Measurements from ENCODE around the gene GALNTL6.
"Not testable (repeated sequence)": the region's sequence is repeated elsewhere in the genome, so short reads cannot be mapped to it uniquely, and the experiment has no call there.

Gene GALNTL6

DNA sequence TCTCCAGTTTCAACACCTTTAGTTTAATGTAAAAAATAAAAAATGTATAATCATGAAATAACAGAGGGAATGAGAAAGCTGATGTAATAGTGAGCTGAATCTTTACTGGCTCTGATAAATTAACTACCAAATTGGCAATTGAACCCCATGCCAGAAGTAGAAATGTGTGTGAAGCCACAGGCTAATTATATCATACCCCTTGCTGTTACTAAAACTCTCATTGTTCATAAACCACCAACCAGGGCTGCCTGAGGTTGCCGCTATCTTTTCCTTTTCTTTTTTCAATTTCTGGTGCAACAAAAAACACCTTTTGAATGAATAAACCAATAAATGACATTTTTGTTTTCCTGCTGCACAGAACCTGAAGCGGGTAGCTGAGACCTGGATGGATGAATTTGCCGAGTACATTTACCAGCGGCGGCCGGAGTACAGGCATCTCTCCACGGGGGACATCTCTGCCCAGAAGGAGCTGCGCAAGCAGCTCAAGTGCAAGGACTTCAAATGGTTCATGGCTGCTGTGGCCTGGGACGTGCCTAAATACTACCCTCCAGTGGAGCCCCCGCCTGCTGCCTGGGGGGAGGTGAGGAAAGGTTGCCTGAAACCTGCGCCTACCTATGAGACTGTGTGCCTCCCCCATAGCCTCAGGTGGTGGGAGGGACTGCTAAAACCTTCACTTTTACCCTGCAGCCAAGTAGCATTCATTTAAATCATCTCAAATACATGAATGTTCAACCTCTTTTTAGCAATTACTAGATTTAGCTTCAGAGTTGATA is 1138.7 kb downstream of the GALNTL6 start:
- TF ChIP-seq, protein P1, sequence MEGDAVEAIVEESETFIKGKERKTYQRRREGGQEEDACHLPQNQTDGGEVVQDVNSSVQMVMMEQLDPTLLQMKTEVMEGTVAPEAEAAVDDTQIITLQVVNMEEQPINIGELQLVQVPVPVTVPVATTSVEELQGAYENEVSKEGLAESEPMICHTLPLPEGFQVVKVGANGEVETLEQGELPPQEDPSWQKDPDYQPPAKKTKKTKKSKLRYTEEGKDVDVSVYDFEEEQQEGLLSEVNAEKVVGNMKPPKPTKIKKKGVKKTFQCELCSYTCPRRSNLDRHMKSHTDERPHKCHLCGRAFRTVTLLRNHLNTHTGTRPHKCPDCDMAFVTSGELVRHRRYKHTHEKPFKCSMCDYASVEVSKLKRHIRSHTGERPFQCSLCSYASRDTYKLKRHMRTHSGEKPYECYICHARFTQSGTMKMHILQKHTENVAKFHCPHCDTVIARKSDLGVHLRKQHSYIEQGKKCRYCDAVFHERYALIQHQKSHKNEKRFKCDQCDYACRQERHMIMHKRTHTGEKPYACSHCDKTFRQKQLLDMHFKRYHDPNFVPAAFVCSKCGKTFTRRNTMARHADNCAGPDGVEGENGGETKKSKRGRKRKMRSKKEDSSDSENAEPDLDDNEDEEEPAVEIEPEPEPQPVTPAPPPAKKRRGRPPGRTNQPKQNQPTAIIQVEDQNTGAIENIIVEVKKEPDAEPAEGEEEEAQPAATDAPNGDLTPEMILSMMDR (IDR thresholded peaks at IDR 0.05; ENCODE audit: borderline replicate concordance, insufficient read depth, low read depth, low read length) = no peak
- no peak overlapping the region for H3K4me3 ChIP-seq (ENCODE audit: low read depth, low read length)

DNA sequence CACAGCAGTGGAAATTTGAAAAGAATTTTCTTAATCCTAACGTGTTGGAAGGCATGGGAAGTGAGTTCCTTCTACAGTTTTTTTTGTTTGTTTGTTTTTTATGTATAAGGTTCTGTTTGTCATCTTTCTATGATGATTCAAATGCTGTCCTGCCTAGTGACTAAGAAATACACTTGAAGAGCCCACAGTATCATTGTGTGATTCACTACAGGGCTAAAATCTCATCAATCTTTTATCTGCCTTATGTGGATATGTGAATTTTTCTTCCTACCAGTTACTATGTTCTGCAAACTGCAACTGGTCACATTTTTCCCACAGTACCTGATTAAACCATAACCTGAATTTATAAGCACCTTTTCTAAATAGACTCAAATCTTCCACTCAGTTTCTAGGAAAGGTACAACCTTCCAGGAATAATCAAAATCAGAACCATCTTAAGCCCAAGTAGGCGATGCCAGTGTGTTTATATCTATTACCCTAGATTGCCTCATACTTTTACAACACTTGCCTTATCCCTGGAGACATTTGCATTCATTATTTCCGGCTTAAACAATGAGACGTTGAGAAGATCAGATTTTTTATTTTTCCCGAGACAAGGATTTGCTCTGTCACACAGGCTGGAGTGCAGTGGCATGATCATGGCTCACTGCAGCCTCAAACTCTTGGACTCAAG is 1140.8 kb downstream of the GALNTL6 start:
- no peak overlapping the region for H3K4me3 ChIP-seq (ENCODE audit: low read depth, low read length)
- TF ChIP-seq, protein P1 (IDR thresholded peaks at IDR 0.05; ENCODE audit: borderline replicate concordance, insufficient read depth, low read depth, low read length) = no peak

DNA sequence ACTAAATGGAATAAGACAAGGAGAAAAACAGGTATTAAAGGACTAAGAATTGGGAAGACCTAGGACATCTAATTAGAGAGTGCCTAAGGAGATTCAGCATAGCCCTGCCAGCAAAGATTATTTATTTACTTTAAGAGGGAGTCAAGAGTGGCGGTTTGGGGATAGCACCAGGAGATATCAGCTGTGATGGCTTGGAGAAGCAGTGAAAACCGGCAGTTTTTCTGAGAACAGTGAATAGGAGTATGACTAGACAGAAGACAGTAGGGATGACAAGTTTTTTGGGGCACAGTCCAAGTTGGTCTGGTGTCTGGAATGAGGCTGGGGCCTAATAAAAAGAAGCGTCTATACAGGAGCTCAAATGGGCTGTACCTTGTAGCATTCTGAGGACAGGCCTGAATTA is 1143.1 kb downstream of the GALNTL6 start:
- H3K4me3 ChIP-seq (ENCODE audit: low read depth, low read length) = not testable (repeated sequence)

DNA sequence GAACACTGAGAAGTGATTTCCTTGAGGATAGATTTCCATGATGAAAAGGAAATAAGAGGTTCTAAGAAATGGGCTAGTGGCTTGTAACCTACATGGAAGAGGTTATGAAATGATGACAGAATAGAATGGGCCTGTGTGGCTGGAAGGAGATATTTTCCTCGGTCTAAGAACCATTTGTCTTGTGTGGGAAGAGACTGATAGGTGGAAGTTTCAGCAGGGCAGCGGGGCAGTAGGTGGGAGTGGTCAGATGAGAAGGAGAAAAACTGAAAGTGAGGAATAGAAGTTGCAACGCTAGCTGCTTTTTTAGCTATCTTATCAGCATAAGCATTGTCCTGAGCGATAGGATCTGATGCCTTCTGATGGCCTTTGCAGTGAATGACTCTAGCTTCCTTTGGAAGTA is 1144.0 kb downstream of the GALNTL6 start:
- H3K4me3 ChIP-seq (ENCODE audit: low read depth, low read length) = no peak overlapping the region
- TF ChIP-seq, protein P1 (IDR thresholded peaks at IDR 0.05; ENCODE audit: borderline replicate concordance, insufficient read depth, low read depth, low read length) = no peak

DNA sequence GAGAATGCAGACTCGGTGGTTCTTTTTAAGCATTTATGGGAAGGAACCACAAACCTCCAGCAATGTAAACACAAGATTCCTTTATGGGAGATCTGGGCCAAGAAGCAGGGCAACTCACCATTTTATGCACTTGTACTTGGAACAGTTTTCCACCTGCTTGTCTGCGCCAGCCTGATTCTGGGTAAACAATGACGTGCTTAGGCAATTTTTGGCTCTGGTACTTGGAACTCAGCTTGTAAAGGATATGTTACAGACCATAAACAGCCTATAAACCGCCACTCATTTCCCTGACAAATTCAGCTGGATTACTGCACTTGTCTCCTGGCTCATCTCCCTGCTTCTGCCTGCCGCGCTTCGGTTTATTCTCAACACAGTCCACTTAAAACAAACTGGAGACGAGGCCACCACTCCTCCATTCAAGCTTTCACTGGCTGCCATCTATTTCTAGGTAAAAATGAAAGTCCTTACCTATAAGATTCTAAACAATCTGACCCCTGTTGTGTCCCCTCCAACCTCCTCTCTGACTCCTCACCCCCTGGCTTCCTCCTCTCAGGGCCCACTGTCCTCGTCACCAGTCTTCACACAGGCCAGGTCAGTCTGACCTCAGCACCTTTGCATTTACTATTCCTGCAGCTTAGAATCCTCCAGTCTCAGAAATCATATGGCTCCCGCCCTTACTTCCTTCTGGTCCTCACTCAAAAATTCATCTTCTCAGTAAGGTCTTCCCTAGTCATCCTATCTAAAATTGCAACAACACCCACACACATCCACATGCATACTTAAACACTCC is 1149.6 kb downstream of the GALNTL6 start:
- TF ChIP-seq, protein P1 (IDR thresholded peaks at IDR 0.05; ENCODE audit: borderline replicate concordance, insufficient read depth, low read depth, low read length) = no peak

DNA sequence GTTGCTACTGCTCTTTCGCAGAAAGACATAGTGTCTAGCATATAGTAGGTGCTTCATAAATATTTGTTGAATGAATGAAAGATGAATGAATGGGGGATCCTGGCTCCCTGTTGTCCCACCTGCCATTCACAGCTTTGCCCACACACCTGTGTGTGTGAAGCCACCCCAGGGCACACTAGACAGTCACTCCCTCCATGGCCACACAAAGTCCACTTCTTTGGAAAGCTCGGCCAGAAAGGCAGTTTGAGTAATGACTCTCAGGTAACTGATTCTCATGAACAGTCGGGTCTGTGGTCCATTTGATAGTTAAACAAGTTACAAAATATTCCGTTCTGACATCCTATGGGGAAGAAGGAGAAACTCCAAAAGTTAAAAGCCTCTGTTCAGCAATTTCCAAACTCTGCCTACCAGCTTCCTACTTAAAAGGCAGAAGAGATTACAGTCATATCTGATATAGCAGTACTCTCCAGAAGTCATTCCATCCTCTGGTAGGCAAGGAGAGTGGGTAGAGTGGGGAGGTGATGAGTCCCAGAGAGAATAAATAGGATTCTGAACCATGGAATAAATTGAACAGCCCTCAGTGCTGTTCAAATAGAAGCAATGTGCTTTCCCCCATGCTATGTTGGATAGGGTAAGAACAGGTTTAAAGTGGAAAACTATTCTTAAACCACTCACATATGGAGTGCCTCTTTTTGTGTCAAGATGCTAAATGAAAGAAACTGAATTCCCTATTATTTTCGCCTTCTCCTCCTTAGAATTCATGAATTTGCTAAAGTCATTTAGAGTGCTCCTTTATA is 1150.5 kb downstream of the GALNTL6 start:
- TF ChIP-seq, protein P1 (IDR thresholded peaks at IDR 0.05; ENCODE audit: borderline replicate concordance, insufficient read depth, low read depth, low read length) = no peak
- no peak overlapping the region for H3K4me3 ChIP-seq (ENCODE audit: low read depth, low read length)

More for the DNA sequence above, 1149.6 kb downstream of the GALNTL6 start:
- H3K4me3 ChIP-seq (ENCODE audit: low read depth, low read length) = no peak overlapping the region

DNA sequence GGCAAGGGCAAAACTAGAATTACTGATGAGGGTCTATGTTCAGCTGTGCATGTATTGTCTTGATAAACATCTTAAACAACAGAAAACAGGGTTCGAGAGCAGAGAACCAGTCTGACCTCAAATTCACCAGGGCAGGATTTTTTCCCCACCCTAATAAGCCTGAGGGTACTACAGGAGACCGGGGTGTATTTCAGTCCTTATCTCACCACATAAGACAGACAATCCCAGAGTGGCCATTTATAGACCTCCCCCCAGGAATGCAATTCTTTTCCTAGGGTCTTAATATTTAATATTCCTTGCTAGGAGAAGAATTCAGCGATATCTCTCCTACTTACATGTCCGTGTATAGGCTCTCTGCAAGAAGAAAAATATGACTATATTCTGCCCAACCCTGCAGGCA is 1157.0 kb downstream of the GALNTL6 start:
- H3K4me3 ChIP-seq (ENCODE audit: low read depth, low read length) = not testable (repeated sequence)
